Esophagus muscularis mucosa (tissue), 4 donors: ENCODE results near the gene SLC35G3. TPM values are rescaled to one million over a fixed set of nuclear protein-coding genes. Genes with fewer than 3 reads are reported as not detected.

Experiments used
- DNase-seq: peaks from one replicate; pipeline ENCODE4 v3.0.0-alpha.2; 2017; ENCODE audit errors: extremely low spot score
- H3K27ac ChIP-seq, 4 donors: fragments of 200-600 bp; sonication (generic); replicated peaks in 1 of 4; 1 replicate in 3 of 4; 2 replicates in 1 of 4; pipeline ENCODE4 v1.5.1; 2016 to 2019; ENCODE audit warnings: mild to moderate bottlenecking in 1 of 4
- H3K27me3 ChIP-seq, 4 donors: fragments of 200-600 bp; sonication (generic); one replicate each; pipeline versions ENCODE4 v1.5.1 to v1.6.0; 2016 to 2019
- H3K36me3 ChIP-seq, 4 donors: fragments of 200-600 bp; sonication (generic); one replicate each; pipeline ENCODE4 v1.5.1; 2016 to 2019
- H3K4me1 ChIP-seq, 4 donors: fragments of 200-600 bp; sonication (generic); one replicate each; pipeline ENCODE4 v1.5.1; 2016 to 2019
- H3K4me3 ChIP-seq, 4 donors: fragments of 200-600 bp; sonication (generic); 1 replicate in 2 of 4; 2 replicates in 2 of 4; pipeline ENCODE4 v1.5.1; 2016 to 2019; ENCODE audit warnings: mild to moderate bottlenecking in 4 of 4, moderate library complexity in 1 of 4
- H3K9me3 ChIP-seq, 4 donors: fragments of 200-600 bp; sonication (generic); 1 replicate in 3 of 4; 2 replicates in 1 of 4; pipeline ENCODE4 v1.5.1; 2016 to 2019
- EP300 ChIP-seq: sonication (generic); formaldehyde crosslinking; IDR thresholded peaks from one replicate; pipeline ENCODE4 v1.6.1; 2017; ENCODE audit warnings: antibody characterized with exemption
- POLR2A ChIP-seq: fragments of 450-650 bp; IDR thresholded peaks from one replicate; pipeline ENCODE4 v1.6.1; 2017; ENCODE audit warnings: antibody characterized with exemption, moderate library complexity, mild to moderate bottlenecking, low read depth
- POLR2AphosphoS5 ChIP-seq, 2 donors: sonication (generic); formaldehyde crosslinking; IDR thresholded peaks; one replicate each; pipeline ENCODE4 v1.6.1; 2017; ENCODE audit warnings: antibody characterized with exemption in 2 of 2
- WGBS: methylation state at CpG from one replicate; pipeline ENCODE4 v1.1.5; 2018; 5-methylcytosine and 5-hydroxymethylcytosine counted together
- intact Hi-C: fragments of 100-400 bp; cut with DNase I; formaldehyde crosslinking; loops from one replicate; pipeline ENCODE4 v1.15.1; 2023
- total RNA-seq, 4 donors: library from RNA; depleted of rRNA; stranded (reverse); fragments of >200 nt; gene quantifications; one replicate each; pipeline versions ENCODE4 v1.1.0 to v1.2.1, GENCODE V29; 2016
- TF ChIP-seq, protein P1 (sequence below), 3 experiments: fragments of 200-600 bp in 2 of 3; fragments of 450-650 bp in 1 of 3; sonication (generic) in 2 of 3; IDR thresholded peaks; one replicate each; pipeline ENCODE4 v1.5.1; 2017 to 2019; ENCODE audit warnings: antibody characterized with exemption in 3 of 3, mild to moderate bottlenecking in 2 of 3, moderate library complexity in 1 of 3

The SLC35G3 gene
- total RNA-seq, 4 donors from 2014 or later = not detected

DNA sequence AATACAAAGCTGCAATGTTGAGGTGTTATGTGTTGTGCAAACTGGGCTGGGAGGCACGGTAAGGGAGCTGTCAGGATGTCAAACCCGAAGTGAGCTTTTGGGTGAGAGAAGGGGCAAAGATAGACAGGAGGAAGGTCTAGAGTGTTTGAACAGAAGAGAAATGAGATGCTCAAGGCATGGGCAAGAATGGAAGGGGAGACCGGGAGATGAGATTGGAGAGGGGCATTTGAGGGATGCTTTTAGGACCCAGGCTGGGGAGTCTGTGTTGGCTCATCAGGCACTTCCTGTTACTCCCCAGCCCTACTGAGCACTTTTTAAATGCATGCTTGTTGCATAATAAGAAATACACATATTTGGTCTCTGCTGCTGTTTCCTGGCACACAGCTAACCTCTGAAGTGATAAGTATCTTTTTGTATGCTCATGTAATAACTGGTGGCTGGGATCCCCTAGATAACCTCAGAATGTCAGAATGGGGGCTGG, 32.9 kb downstream of the SLC35G3 start:
- peaks cover 0 to 12% (median 0%) of the 10 kb centered on the region in 4 donors for H3K27me3 ChIP-seq
- no peaks in the 10 kb centered on the region for H3K4me1 ChIP-seq
- H3K27ac ChIP-seq = no peak overlapping the region
- TF ChIP-seq, protein P1, sequence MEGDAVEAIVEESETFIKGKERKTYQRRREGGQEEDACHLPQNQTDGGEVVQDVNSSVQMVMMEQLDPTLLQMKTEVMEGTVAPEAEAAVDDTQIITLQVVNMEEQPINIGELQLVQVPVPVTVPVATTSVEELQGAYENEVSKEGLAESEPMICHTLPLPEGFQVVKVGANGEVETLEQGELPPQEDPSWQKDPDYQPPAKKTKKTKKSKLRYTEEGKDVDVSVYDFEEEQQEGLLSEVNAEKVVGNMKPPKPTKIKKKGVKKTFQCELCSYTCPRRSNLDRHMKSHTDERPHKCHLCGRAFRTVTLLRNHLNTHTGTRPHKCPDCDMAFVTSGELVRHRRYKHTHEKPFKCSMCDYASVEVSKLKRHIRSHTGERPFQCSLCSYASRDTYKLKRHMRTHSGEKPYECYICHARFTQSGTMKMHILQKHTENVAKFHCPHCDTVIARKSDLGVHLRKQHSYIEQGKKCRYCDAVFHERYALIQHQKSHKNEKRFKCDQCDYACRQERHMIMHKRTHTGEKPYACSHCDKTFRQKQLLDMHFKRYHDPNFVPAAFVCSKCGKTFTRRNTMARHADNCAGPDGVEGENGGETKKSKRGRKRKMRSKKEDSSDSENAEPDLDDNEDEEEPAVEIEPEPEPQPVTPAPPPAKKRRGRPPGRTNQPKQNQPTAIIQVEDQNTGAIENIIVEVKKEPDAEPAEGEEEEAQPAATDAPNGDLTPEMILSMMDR (IDR thresholded peaks at IDR 0.05) = no peak
- TF ChIP-seq POLR2A (no peak), POLR2AphosphoS5 (IDR thresholded peaks at IDR 0.05) (no peak), EP300 (no peak)
- H3K9me3 ChIP-seq = no peaks in the 10 kb centered on the region
- H3K4me3 ChIP-seq = no peak overlapping the region
- no peak for DNase-seq
- peaks cover 0 to 55% (median 0%) of the 10 kb centered on the region in 4 donors for H3K36me3 ChIP-seq
- WGBS = 67% methylated on average over 3 of the region's 3 CpGs
- intact Hi-C loops = no loop called here

DNA sequence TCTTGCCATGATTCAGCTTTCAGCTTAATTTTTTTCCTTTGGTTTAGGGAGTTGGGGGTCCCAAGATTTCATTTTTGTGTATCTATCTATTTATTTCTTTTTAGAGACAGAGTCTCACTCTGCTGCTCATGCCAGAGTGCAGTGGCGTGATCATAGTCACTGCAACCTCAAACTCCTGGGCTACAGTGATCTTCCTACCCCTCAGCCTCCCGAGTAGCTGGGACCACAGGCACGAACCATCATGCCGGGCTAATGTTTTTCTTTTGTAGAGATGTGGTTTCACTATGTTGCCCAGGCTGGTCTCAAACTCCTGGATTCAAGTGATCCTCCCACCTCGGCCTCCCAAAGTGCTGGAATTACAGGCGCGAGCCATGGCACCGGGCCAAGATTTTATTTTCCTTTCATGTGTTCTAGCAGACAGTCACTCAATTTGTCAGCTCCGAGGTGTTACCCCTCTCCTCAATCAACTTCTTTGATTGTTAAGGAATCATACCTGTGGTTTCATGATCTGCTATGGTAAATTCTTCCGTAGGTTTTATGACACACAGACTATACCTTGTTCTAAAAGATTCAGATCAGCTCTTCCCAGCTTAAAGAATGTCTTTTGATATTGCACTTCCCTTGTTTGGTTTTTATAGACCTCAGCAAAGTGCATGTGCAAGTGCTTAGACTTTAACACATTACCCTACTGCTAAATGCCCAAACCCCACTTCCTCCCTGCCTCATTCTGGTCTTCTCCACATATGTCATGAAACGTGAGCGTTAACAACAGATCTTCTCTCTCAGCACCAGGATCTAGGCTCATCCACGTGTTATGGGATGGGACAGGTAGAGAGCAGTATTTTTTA, 33.6 kb downstream of the SLC35G3 start:
- intact Hi-C loops = no loop called here
- no peak for DNase-seq
- 81% methylated on average over 13 of the region's 13 CpGs for WGBS

DNA sequence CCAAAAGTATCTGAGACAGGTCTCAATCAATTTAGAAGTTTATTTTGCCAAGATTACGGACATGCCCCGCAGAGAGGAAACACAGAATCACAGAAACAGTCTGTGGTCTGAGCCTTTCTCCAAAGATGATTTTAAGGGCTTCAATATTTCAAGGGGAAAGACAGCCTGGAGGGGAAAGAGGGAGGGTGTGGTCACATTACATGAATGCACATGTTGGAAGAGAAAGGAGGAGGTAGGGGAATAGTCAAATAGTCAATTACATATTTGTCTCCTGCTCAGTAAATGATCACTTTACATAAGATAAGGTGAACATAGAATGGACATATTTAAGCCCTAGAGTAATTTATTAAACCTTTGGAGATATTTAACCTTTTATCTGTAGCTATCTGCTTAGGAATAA, 34.3 kb downstream of the SLC35G3 start:
- Histone ChIP-seq H3K27me3 (peaks cover 0 to 8% (median 0%) of the 10 kb centered on the region in 4 donors), H3K36me3 (peaks cover 0 to 60% (median 0%) of the 10 kb centered on the region in 4 donors), H3K9me3 (no peaks in the 10 kb centered on the region), H3K27ac (no peak overlapping the region), H3K4me1 (no peaks in the 10 kb centered on the region), H3K4me3 (no peak overlapping the region)
- TF ChIP-seq EP300 (no peak), POLR2AphosphoS5 (IDR thresholded peaks at IDR 0.05) (no peak), POLR2A (no peak)
- TF ChIP-seq, protein P1 (IDR thresholded peaks at IDR 0.05) = no peak
- no peak for DNase-seq
- intact Hi-C loops = loop anchor here (10.0 kb wide), 1 partner anchor 55 kb away; no protein-coding TSS in a partner anchor
- WGBS = 84% methylated on average over 2 of the region's 2 CpGs

More for the DNA sequence above, 33.6 kb downstream of the SLC35G3 start:
- Histone ChIP-seq H3K9me3 (no peaks in the 10 kb centered on the region), H3K4me1 (no peaks in the 10 kb centered on the region), H3K4me3 (no peak overlapping the region), H3K36me3 (peaks cover 0 to 56% (median 0%) of the 10 kb centered on the region in 4 donors), H3K27ac (no peak overlapping the region), H3K27me3 (peaks cover 0 to 10% (median 0%) of the 10 kb centered on the region in 4 donors)
- TF ChIP-seq POLR2A = no peak
- TF ChIP-seq EP300 = no peak
- TF ChIP-seq, protein P1 (IDR thresholded peaks at IDR 0.05) = no peak
- TF ChIP-seq POLR2AphosphoS5 (IDR thresholded peaks at IDR 0.05) = no peak

DNA sequence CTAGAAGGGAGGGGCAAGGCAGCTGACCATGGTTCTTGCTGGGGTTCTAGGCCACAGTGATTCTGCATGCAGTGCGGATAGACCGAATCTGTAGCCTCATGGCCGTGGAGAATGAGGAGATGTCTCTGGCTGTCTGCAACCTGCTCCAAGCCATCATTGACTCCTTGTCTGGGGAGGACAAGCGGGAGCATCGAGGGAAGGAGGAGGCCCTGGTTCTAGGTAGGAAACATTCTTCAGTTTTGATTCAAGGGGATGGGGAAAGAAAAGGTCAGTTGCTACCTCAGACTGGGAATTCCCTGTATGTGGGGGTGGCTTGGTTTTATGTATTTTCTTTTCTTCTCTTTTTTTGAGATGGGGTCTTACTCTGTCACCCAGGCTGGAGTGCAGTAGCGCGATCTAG, 38.9 kb downstream of the SLC35G3 start:
- DNase-seq = no peak
- TF ChIP-seq EP300 (no peak), POLR2AphosphoS5 (IDR thresholded peaks at IDR 0.05) (no peak), POLR2A (no peak)
- TF ChIP-seq, protein P1 (IDR thresholded peaks at IDR 0.05) = no peak
- Histone ChIP-seq H3K27ac (no peak overlapping the region), H3K36me3 (peaks cover 0 to 56% (median 0%) of the 10 kb centered on the region in 4 donors), H3K27me3 (no peaks in the 10 kb centered on the region), H3K4me1 (peaks cover 0 to 4% (median 0%) of the 10 kb centered on the region in 4 donors), H3K9me3 (no peaks in the 10 kb centered on the region), H3K4me3 (no peak overlapping the region)
- intact Hi-C loops = loop anchor here (10.0 kb wide), 1 partner anchor 60 kb away; no protein-coding TSS in a partner anchor
- WGBS = 92% methylated on average over 7 of the region's 7 CpGs
